HCT116 (cell line): ENCODE measurements around the gene ASS1. TPM values are rescaled to one million over a fixed set of nuclear protein-coding genes. Genes with fewer than 3 reads are reported as not detected.

Experiments used
- ATAC-seq: fragments of 200-7000 bp; cut with Tn5 transposase; 2 replicates; pipeline ENCODE4 v1.9.1; 2020; ENCODE audit warnings: mild to moderate bottlenecking, moderate library complexity
- BruUV-seq: library from RNA; stranded (reverse); fragments of 400-500 nt; replicated peaks from 2 replicates; lab custom pipeline; 2021; lab: Mats Ljungman, UMichigan
- CTCF ChIA-PET: fragments of 300-600 bp; sonication (Branson Sonifier 250); formaldehyde crosslinking; loops from one replicate; lab custom pipeline; 2021; ENCODE audit warnings: antibody characterized with exemption; lab: Charles Lee
- POLR2A ChIA-PET: fragments of 300-600, 350-600 bp; sonication (Branson Sonifier 250); formaldehyde crosslinking; loops from one replicate; lab custom pipeline; 2021; ENCODE audit warnings: antibody characterized with exemption; lab: Charles Lee
- RAD21 ChIA-PET, 2 experiments: fragments of 300-600 bp; sonication (Branson Sonifier 250); formaldehyde crosslinking; loops; one replicate each; lab custom pipeline; 2023; ENCODE audit warnings: low total read pairs in 2 of 2; ENCODE audit not compliant: uncharacterized antibody in 2 of 2, unreplicated experiment in 2 of 2, low non-redundant PET in 1 of 2; lab: Charles Lee
- DNase-seq: peaks from one replicate; pipeline ENCODE4 v3.0.0-alpha.2; 2010; ENCODE audit warnings: low read depth, low spot score
- H2AFZ ChIP-seq: fragments of 200-600 bp; shearing (Covaris generic), sonication (generic); 2 replicates; pipeline ENCODE4 v1.6.1; 2017; ENCODE audit warnings: low read depth, mixed run types, mixed read lengths, antibody characterized with exemption, low read length; ENCODE audit not compliant: poor library complexity, severe bottlenecking
- H3K27ac ChIP-seq: 2 replicates; pipeline ENCODE4 v1.5.1; 2012; ENCODE audit warnings: low read depth, low read length
- H3K27me3 ChIP-seq: fragments of 200-600 bp; sonication (generic); 2 replicates; pipeline ENCODE4 v1.6.1; 2016; ENCODE audit warnings: mixed run types, low read length, mixed read lengths; ENCODE audit not compliant: insufficient read depth
- H3K36me3 ChIP-seq, 2 experiments: fragments of 200-500 bp in 1 of 2; fragments of 200-600 bp in 1 of 2; sonication (Bioruptor generic) in 1 of 2; sonication (generic) in 1 of 2; 2 replicates each; pipeline versions ENCODE4 v1.5.1 to v1.6.1; 2014 to 2016; ENCODE audit warnings: low read length in 2 of 2, inconsistent platforms in 1 of 2, mixed read lengths in 1 of 2, mixed run types in 1 of 2; ENCODE audit not compliant: insufficient read depth in 2 of 2, control insufficient read depth in 1 of 2
- H3K4me1 ChIP-seq, 2 experiments: fragments of 200-600 bp in 1 of 2; sonication (generic) in 1 of 2; 2 replicates each; pipeline versions ENCODE4 v1.5.1 to v1.6.1; 2012 to 2017; ENCODE audit warnings: low read length in 2 of 2, inconsistent platforms in 1 of 2, mild to moderate bottlenecking in 1 of 2, mixed read lengths in 1 of 2, mixed run types in 1 of 2, moderate library complexity in 1 of 2; ENCODE audit not compliant: insufficient read depth in 2 of 2, control insufficient read depth in 1 of 2
- H3K4me2 ChIP-seq: fragments of 200-600 bp; sonication (generic); 2 replicates; pipeline ENCODE4 v1.6.1; 2017; ENCODE audit warnings: mixed run types, low read length, mixed read lengths
- H3K4me3 ChIP-seq, 2 experiments: fragments of 200-600 bp in 1 of 2; sonication (generic) in 1 of 2; replicated peaks in 1 of 2; 2 replicates each; pipeline ENCODE4 v1.5.1; 2011 to 2016; ENCODE audit warnings: low read length in 2 of 2, control low read depth in 1 of 2, low read depth in 1 of 2, mild to moderate bottlenecking in 1 of 2, mixed read lengths in 1 of 2, mixed run types in 1 of 2
- H3K79me2 ChIP-seq: fragments of 200-600 bp; sonication (generic); 2 replicates; pipeline ENCODE4 v1.6.1; 2017; ENCODE audit warnings: mild to moderate bottlenecking, mixed run types, low read length, moderate library complexity, mixed read lengths; ENCODE audit not compliant: insufficient read depth
- H3K9ac ChIP-seq: fragments of 200-600 bp; sonication (generic); 2 replicates; pipeline ENCODE4 v1.6.1; 2016; ENCODE audit warnings: low read length, mixed read lengths
- H3K9me2 ChIP-seq: fragments of 200-600 bp; sonication (generic), shearing (Covaris generic); 2 replicates; pipeline ENCODE4 v1.6.1; 2017; ENCODE audit warnings: mixed run types, mild to moderate bottlenecking, moderate library complexity; ENCODE audit not compliant: insufficient read depth
- H3K9me3 ChIP-seq, 2 experiments: fragments of 200-500 bp in 1 of 2; fragments of 200-600 bp in 1 of 2; sonication (Bioruptor generic) in 1 of 2; sonication (generic) in 1 of 2; 2 replicates each; pipeline ENCODE4 v1.6.1; 2014 to 2017; ENCODE audit warnings: low read length in 2 of 2, mixed read lengths in 2 of 2, inconsistent platforms in 1 of 2, low read depth in 1 of 2, mild to moderate bottlenecking in 1 of 2, mixed run types in 1 of 2, moderate library complexity in 1 of 2; ENCODE audit not compliant: control insufficient read depth in 1 of 2, insufficient read depth in 1 of 2
- H4K20me1 ChIP-seq: fragments of 200-600 bp; sonication (generic), shearing (Covaris generic); 2 replicates; pipeline ENCODE4 v1.6.1; 2017; ENCODE audit warnings: mixed run types, mild to moderate bottlenecking, moderate library complexity; ENCODE audit not compliant: insufficient read depth
- CEBPB ChIP-seq: IDR thresholded peaks from 2 replicates; pipeline ENCODE4 v1.6.1; 2012; ENCODE audit warnings: low read depth
- EGR1 ChIP-seq: IDR thresholded peaks from 2 replicates; pipeline ENCODE4 v1.6.1; 2012; ENCODE audit warnings: low read depth
- ELF1 ChIP-seq: IDR thresholded peaks from 2 replicates; pipeline ENCODE4 v1.6.1; 2012; ENCODE audit warnings: low read depth, borderline replicate concordance
- EZH2 ChIP-seq: fragments of 200-600 bp; sonication (generic); IDR thresholded peaks from 2 replicates; pipeline ENCODE4 v1.6.1; 2017; ENCODE audit warnings: antibody characterized with exemption, mixed run types
- MAX ChIP-seq: IDR thresholded peaks from 2 replicates; pipeline ENCODE4 v1.6.1; 2012
- POLR2A ChIP-seq: IDR thresholded peaks from 2 replicates; pipeline ENCODE4 v1.7.0; 2011; ENCODE audit warnings: borderline replicate concordance; ENCODE audit not compliant: insufficient read depth, insufficient read length; ENCODE audit errors: extremely low read depth
- RAD21 ChIP-seq: IDR thresholded peaks from 2 replicates; pipeline ENCODE4 v1.6.1; 2012; ENCODE audit warnings: low read depth, mild to moderate bottlenecking
- REST ChIP-seq: IDR thresholded peaks from 2 replicates; pipeline ENCODE4 v1.6.1; 2012; ENCODE audit warnings: low read depth
- SP1 ChIP-seq: IDR thresholded peaks from 2 replicates; pipeline ENCODE4 v1.6.1; 2012; ENCODE audit warnings: low read depth
- SRF ChIP-seq: IDR thresholded peaks from 2 replicates; pipeline ENCODE4 v1.6.1; 2012; ENCODE audit warnings: low read depth
- YY1 ChIP-seq: IDR thresholded peaks from 2 replicates; pipeline ENCODE4 v1.6.1; 2011; ENCODE audit warnings: low read length, low read depth, moderate library complexity, mild to moderate bottlenecking; ENCODE audit not compliant: insufficient replicate concordance; ENCODE audit errors: extremely low read depth
- ZBTB33 ChIP-seq: IDR thresholded peaks from 2 replicates; pipeline ENCODE4 v1.6.1; 2011; ENCODE audit warnings: mild to moderate bottlenecking, low read length, moderate library complexity; ENCODE audit not compliant: insufficient replicate concordance; ENCODE audit errors: extremely low read depth
- ZFX ChIP-seq: fragments of 450-650 bp; IDR thresholded peaks from 2 replicates; pipeline ENCODE4 v1.6.1; 2017
- ZNF274 ChIP-seq: fragments of 200-500 bp; sonication (Bioruptor generic); IDR thresholded peaks from 2 replicates; pipeline ENCODE4 v1.6.1; 2014; ENCODE audit warnings: mild to moderate bottlenecking, low read depth, low read length, inconsistent platforms
- intact Hi-C: fragments of 100-400 bp; cut with micrococcal nuclease; formaldehyde crosslinking; loops from 2 replicates; pipeline ENCODE4 v1.10.0; 2022
- total RNA-seq: library from RNA; stranded (reverse); gene quantifications from one replicate; pipeline ENCODE4 v1.2.1, GENCODE V29; 2021; ENCODE audit not compliant: unreplicated experiment
- TF ChIP-seq, protein P1 (sequence below): IDR thresholded peaks from 2 replicates; pipeline ENCODE4 v1.6.1; 2012

The ASS1 gene
- total RNA-seq, 1 experiment from 2014 or later: 92.6 TPM

DNA sequence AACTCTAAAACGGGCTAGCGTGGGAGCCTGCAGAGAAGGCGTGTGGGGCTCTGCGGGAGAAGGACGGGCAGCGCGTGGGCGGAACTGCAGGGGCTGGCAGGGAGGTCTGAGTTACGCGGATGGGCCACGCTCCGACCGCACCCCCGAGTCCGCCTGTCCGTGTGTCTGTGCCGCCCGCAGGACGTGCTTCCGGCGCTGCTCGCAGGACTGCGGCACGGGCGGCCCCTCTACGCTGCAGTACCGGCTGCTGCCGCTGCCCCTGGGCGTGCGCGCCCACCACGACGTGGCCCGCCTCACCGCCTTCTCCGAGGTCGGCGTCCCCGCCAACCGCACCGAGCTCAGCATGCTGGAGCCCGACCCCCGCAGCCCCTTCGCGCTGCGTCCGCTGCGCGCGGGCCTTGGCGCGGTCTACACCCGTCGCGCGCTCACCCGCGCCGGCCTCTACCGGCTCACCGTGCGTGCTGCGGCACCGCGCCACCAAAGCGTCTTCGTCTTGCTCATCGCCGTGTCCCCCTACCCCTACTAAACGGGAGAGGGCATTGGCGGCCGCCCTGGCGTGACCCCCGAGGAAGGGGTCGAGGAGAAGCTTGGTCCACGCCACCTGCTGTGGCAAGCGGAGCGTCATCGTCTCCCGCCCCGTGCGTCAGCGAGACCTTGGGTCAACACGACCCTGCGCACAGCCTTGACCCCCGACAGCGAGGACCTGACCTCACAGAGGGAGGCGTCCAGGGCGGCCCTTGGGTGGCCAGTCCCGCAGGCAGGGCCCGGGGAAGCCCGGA is 11.4 kb upstream of the ASS1 start:
- H3K9ac ChIP-seq: no peak overlapping the region
- intact Hi-C loops: no loop called here

More for the DNA sequence above, 11.4 kb upstream of the ASS1 start:
- Histone ChIP-seq H3K79me2 (no peaks in the 10 kb centered on the region), H2AFZ (no peak overlapping the region), H3K9me3 (no peaks in the 10 kb centered on the region), H3K27me3 (no peaks in the 10 kb centered on the region), H3K36me3 (no peaks in the 10 kb centered on the region), H4K20me1 (no peaks in the 10 kb centered on the region), H3K27ac (no peak overlapping the region), H3K4me2 (no peak overlapping the region), H3K4me3 (no peak overlapping the region), H3K9me2 (no peaks in the 10 kb centered on the region), H3K4me1 (no peaks in the 10 kb centered on the region)
- ATAC-seq (no peak), DNase-seq (no peak)
- TF ChIP-seq RAD21 (no peak), SRF (no peak), ZNF274 (no peak), MAX (no peak), SP1 (no peak), CEBPB (no peak), POLR2A (no peak), REST (no peak), YY1 (no peak), ELF1 (no peak), ZBTB33 (no peak), EZH2 (no peak), EGR1 (no peak), ZFX (no peak)
- TF ChIP-seq, protein P1, sequence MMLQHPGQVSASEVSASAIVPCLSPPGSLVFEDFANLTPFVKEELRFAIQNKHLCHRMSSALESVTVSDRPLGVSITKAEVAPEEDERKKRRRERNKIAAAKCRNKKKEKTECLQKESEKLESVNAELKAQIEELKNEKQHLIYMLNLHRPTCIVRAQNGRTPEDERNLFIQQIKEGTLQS: no peak
- BruUV-seq: no TSS peak
- CTCF ChIA-PET: no interaction called here
- RAD21 ChIA-PET: no interaction called here
- POLR2A ChIA-PET: no interaction called here
